Progenitor cell of endocrine pancreas (in vitro differentiated cells): ENCODE results near the gene FFAR3. TPM values are rescaled to one million over a fixed set of nuclear protein-coding genes. Genes with fewer than 3 reads are reported as not detected.

Source experiments
- DNase-seq: peaks from one replicate; pipeline ENCODE4 v3.0.0; 2021; ENCODE audit warnings: low spot score; ENCODE audit not compliant: unreplicated experiment
- H3K27ac Mint-ChIP-seq: 2 replicates; pipeline ENCODE4 v1.8.0; 2021; ENCODE audit warnings: mild to moderate bottlenecking, moderate library complexity, mixed read lengths
- H3K27me3 Mint-ChIP-seq: 2 replicates; pipeline ENCODE4 v1.8.0; 2021; ENCODE audit warnings: mixed read lengths
- H3K36me3 Mint-ChIP-seq: 2 replicates; pipeline ENCODE4 v1.8.0; 2022; ENCODE audit warnings: mixed read lengths; ENCODE audit not compliant: insufficient read depth
- H3K4me1 Mint-ChIP-seq: 2 replicates; pipeline ENCODE4 v1.8.0; 2021; ENCODE audit warnings: low read depth, mixed read lengths
- H3K4me3 Mint-ChIP-seq: 2 replicates; pipeline ENCODE4 v1.8.0; 2021; ENCODE audit warnings: low read depth, mild to moderate bottlenecking, moderate library complexity, mixed read lengths
- H3K9me3 Mint-ChIP-seq: 2 replicates; pipeline ENCODE4 v1.8.0; 2021; ENCODE audit warnings: low read depth, mixed read lengths
- total RNA-seq: library from RNA; stranded (reverse); gene quantifications from 2 replicates; pipeline ENCODE4 v1.2.1, GENCODE V29; 2021
- TF ChIP-seq, protein P1 (sequence below): fragments of 200-600 bp; sonication (generic); IDR thresholded peaks from one replicate; pipeline ENCODE4 v1.5.0; 2021; ENCODE audit warnings: antibody characterized with exemption, mild to moderate bottlenecking; ENCODE audit not compliant: unreplicated experiment

Gene FFAR3
- total RNA-seq, 1 donor from 2014 or later = not detected

DNA sequence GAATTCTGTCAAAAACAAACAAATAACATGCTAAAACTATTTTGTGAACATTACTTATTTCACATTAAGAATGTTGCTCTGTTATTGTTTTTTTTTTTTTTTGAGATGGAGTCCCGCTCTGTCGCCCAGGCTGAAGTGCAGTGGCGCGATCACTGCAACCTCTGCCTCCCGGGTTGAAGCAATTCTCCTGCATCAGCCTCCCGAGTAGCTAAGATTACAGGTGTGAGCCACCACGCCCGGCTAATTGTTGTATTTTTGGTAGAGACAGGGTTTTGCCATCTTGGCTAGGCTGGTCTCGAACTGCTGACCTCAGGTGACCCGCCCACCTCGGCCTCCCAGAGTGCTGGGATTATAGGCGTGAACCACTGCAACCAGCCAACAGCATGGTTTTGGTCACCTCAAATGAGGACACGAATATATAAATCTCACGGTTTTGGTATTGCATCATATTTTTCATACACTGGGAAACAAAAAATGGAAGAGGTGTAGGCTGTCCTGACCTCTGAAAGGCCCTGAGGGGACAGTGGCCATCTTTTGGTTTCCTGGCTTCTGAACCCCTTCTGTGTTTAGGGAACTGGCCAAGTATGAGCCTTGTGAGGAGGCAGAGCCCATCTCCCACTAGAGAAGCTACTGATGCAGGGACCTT, 38.1 kb downstream of the FFAR3 start:
- TF ChIP-seq, protein P1, sequence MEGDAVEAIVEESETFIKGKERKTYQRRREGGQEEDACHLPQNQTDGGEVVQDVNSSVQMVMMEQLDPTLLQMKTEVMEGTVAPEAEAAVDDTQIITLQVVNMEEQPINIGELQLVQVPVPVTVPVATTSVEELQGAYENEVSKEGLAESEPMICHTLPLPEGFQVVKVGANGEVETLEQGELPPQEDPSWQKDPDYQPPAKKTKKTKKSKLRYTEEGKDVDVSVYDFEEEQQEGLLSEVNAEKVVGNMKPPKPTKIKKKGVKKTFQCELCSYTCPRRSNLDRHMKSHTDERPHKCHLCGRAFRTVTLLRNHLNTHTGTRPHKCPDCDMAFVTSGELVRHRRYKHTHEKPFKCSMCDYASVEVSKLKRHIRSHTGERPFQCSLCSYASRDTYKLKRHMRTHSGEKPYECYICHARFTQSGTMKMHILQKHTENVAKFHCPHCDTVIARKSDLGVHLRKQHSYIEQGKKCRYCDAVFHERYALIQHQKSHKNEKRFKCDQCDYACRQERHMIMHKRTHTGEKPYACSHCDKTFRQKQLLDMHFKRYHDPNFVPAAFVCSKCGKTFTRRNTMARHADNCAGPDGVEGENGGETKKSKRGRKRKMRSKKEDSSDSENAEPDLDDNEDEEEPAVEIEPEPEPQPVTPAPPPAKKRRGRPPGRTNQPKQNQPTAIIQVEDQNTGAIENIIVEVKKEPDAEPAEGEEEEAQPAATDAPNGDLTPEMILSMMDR = no peak
- no peak overlapping the region for H3K27ac Mint-ChIP-seq

DNA sequence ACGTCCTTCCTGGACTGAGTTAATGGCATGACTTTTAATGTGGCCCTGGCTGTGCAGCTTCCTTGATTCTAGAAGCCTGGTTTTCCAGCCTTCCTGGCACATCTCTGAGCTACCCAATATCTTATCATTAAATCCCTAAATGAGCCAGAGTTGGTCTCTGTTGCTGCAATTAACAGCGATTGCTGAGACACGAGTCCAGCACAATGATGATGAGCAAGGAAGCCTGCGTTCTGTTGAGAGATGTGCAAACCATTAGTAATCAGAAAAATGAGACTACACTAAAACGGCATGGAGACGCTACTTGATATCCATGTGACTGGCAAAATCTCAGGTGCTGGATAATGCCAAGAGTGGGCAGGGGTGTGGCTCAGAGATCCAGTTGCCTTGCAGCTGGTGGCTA, 38.8 kb downstream of the FFAR3 start:
- DNase-seq = no peak
- Mint-ChIP-seq H3K27ac (no peak overlapping the region), H3K4me1 (peaks cover 1% of the 10 kb centered on the region), H3K4me3 (no peak overlapping the region), H3K9me3 (no peaks in the 10 kb centered on the region), H3K36me3 (no peaks in the 10 kb centered on the region), H3K27me3 (no peaks in the 10 kb centered on the region)
- TF ChIP-seq, protein P1 = no peak

More for the DNA sequence above, 38.1 kb downstream of the FFAR3 start:
- H3K4me1 Mint-ChIP-seq = peaks cover 1% of the 10 kb centered on the region
- no peaks in the 10 kb centered on the region for H3K36me3 Mint-ChIP-seq
- no peaks in the 10 kb centered on the region for H3K27me3 Mint-ChIP-seq
- no peaks in the 10 kb centered on the region for H3K9me3 Mint-ChIP-seq
- no peak overlapping the region for H3K4me3 Mint-ChIP-seq
- no peak for DNase-seq

DNA sequence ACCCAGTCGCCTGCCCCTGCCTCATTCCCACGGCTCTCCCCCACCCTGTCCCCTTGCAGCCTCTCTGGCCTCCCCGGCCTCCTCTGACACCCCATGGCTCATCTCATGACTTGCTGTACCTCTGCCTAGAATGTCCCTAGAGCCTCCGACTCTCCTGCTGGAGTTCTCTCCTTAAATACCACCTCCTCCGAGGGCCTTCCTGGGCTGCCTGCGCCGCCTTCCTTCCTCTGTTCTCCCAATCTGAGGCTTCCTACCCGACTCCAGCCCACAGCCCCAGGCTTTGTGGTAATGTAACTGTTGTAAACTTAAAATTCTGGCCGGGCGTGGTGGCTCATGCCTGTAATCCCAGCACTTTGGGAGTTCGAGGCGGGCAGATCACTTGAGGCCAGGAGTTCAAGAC, 40.3 kb downstream of the FFAR3 start:
- no peak overlapping the region for H3K4me3 Mint-ChIP-seq
- H3K4me1 Mint-ChIP-seq = peaks cover 1% of the 10 kb centered on the region
- TF ChIP-seq, protein P1 = no peak
- no peak for DNase-seq
- H3K36me3 Mint-ChIP-seq = no peaks in the 10 kb centered on the region
- no peaks in the 10 kb centered on the region for H3K9me3 Mint-ChIP-seq
- no peaks in the 10 kb centered on the region for H3K27me3 Mint-ChIP-seq
- no peak overlapping the region for H3K27ac Mint-ChIP-seq

DNA sequence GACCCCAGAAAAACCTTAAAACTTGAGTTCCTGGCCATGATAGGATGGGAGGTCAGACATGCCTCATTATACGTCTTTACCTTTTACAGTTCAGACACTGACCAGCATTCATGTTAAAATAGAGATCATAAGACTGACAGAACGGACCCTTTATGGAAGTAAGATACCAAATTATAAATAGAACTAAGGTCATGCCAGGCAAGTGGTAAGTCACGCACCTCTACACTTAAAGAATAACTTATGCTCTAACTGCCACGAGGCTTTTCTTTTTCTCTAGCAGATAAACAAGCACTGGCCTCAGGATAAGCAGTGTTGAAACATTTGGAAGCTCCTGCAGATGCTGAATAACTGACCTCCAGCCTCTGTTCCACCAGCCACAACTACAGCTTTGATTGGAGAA, 41.0 kb downstream of the FFAR3 start:
- Mint-ChIP-seq H3K27me3 (no peaks in the 10 kb centered on the region), H3K4me1 (peaks cover 1% of the 10 kb centered on the region), H3K4me3 (no peak overlapping the region), H3K9me3 (no peaks in the 10 kb centered on the region), H3K36me3 (no peaks in the 10 kb centered on the region), H3K27ac (no peak overlapping the region)
- TF ChIP-seq, protein P1 = no peak
- DNase-seq = no peak

- no peaks in the 10 kb centered on the region for H3K9me3 Mint-ChIP-seq
- no peak for DNase-seq
- H3K4me1 Mint-ChIP-seq = peaks cover 1% of the 10 kb centered on the region
- no peaks in the 10 kb centered on the region for H3K27me3 Mint-ChIP-seq
- H3K36me3 Mint-ChIP-seq = no peaks in the 10 kb centered on the region
- no peak overlapping the region for H3K4me3 Mint-ChIP-seq
- no peak overlapping the region for H3K27ac Mint-ChIP-seq
- TF ChIP-seq, protein P1 = no peak
Measured at GRCh38 chr19:35399948-35400772, 41.9 kb downstream of the FFAR3 start.
